GM21723 (cell line): ENCODE results near the gene GAR1.
"Not testable (repeated sequence)": the region's sequence is repeated elsewhere in the genome, so short reads cannot be mapped to it uniquely, and the experiment has no call there.

Experiments used
- ATAC-seq: cut with Tn5 transposase; IDR thresholded peaks from one replicate; pipeline ENCODE4 v1.9.1; 2021; ENCODE audit warnings: mild to moderate bottlenecking, moderate library complexity; ENCODE audit not compliant: unreplicated experiment

GAR1 gene

GRCh38 chr4:109815151-109816081 lies at the start of gene GAR1:
Gene GAR1, plus strand, starts transcription at chr4:109815762. Its CDS starts 403 bp downstream, at chr4:109816165.
- ATAC-seq: peak; percentile 99

- ATAC-seq: not testable (repeated sequence)
Measured at GRCh38 chr4:109782092-109782491, 33.5 kb upstream of the GAR1 start.

- ATAC-seq: no peak
Measured at GRCh38 chr4:109786846-109787245, 28.7 kb upstream of the GAR1 start.

- ATAC-seq: no peak
Measured at GRCh38 chr4:109787807-109788206, 27.8 kb upstream of the GAR1 start.

GRCh38 chr4:109795059-109795458 lies 20.5 kb upstream of the GAR1 start:
- ATAC-seq: no peak

GRCh38 chr4:109798866-109799265 lies 16.7 kb upstream of the GAR1 start:
- ATAC-seq: no peak

GRCh38 chr4:109801099-109801789 lies 14.3 kb upstream of the GAR1 start:
- ATAC-seq: no peak

- ATAC-seq: no peak
Measured at GRCh38 chr4:109801895-109802319, 13.7 kb upstream of the GAR1 start, which contains the start of gene CFI. Gene CFI, minus strand, starts transcription at chr4:109801999. Its CDS starts 28 bp downstream, at chr4:109801971.

- ATAC-seq: peak; percentile 65
Measured at GRCh38 chr4:109803924-109804571, 11.5 kb upstream of the GAR1 start.

- ATAC-seq: no peak
Measured at GRCh38 chr4:109809655-109810054, 5.9 kb upstream of the GAR1 start.

GRCh38 chr4:109810552-109811387 lies 4.8 kb upstream of the GAR1 start:
- ATAC-seq: no peak

- no peak for ATAC-seq
Measured at GRCh38 chr4:109811707-109812106, 3.9 kb upstream of the GAR1 start.

GRCh38 chr4:109816082-109816442 lies 500 bp downstream of the GAR1 start:
- no peak for ATAC-seq

- ATAC-seq: no peak
Measured at GRCh38 chr4:109816894-109817293, 1.3 kb downstream of the GAR1 start.

- ATAC-seq: no peak
Measured at GRCh38 chr4:109818268-109818667, 2.7 kb downstream of the GAR1 start.

GRCh38 chr4:109820563-109820962 lies 5.0 kb downstream of the GAR1 start:
- no peak for ATAC-seq

GRCh38 chr4:109821185-109821584 lies 5.6 kb downstream of the GAR1 start:
- ATAC-seq: no peak

- ATAC-seq: peak; percentile 77
Measured at GRCh38 chr4:109826719-109827118, 11.2 kb downstream of the GAR1 start.

GRCh38 chr4:109827672-109828071 lies 12.1 kb downstream of the GAR1 start, which contains the start of gene RRH:
Gene RRH, plus strand, starts transcription at chr4:109827972. Its CDS starts 56 bp downstream, at chr4:109828028.
- no peak for ATAC-seq

- no peak for ATAC-seq
Measured at GRCh38 chr4:109833756-109834155, 18.2 kb downstream of the GAR1 start.
